HEK293 (cell line): ENCODE results near the gene ZNRF1.
A peak's percentile ranks its signal among the peaks of the same experiment; 100 is the strongest.

ENCODE experiments used
- CTCF ChIA-PET: fragments of 350-600 bp; formaldehyde crosslinking; extraction: SDS; loops from one replicate; lab custom pipeline; 2021; ENCODE audit warnings: antibody characterized with exemption; lab: Yijun Ruan, JAX
- POLR2A ChIA-PET: fragments of 300-600 bp; formaldehyde crosslinking; extraction: SDS; loops from one replicate; lab custom pipeline; 2020; ENCODE audit warnings: antibody characterized with exemption, inconsistent platforms; lab: Yijun Ruan, JAX
- H3K27ac ChIP-seq: fragments of 200-500 bp; sonication (Bioruptor generic); 2 replicates; pipeline ENCODE4 v1.5.1; 2014; ENCODE audit warnings: low read depth, low read length, control low read depth, inconsistent platforms; ENCODE audit errors: extremely low read depth
- H3K36me3 ChIP-seq, 2 experiments: fragments of 200-500 bp in 1 of 2; sonication (Bioruptor generic) in 1 of 2; 1 replicate in 1 of 2; 2 replicates in 1 of 2; pipeline ENCODE4 v1.5.1; 2014 to 2017; ENCODE audit warnings: inconsistent platforms in 2 of 2, low read length in 2 of 2; ENCODE audit not compliant: control insufficient read depth in 2 of 2, insufficient read depth in 1 of 2
- H3K4me1 ChIP-seq: fragments of 200-500 bp; sonication (Bioruptor generic); 2 replicates; pipeline ENCODE4 v1.5.1; 2014; ENCODE audit warnings: mild to moderate bottlenecking, low read length, inconsistent platforms; ENCODE audit not compliant: control insufficient read depth, insufficient read depth
- H3K4me3 ChIP-seq: 2 replicates; pipeline ENCODE4 v1.5.1; 2011; ENCODE audit warnings: low read depth, mild to moderate bottlenecking, control low read depth, low read length, moderate library complexity
- H3K9me3 ChIP-seq: fragments of 200-500 bp; sonication (Bioruptor generic); 2 replicates; pipeline ENCODE4 v1.5.1; 2014; ENCODE audit warnings: low read depth, low read length, inconsistent platforms; ENCODE audit not compliant: control insufficient read depth, insufficient read depth
- EGR2 ChIP-seq: fragments of 450-650 bp; formaldehyde crosslinking; IDR thresholded peaks from 2 replicates; pipeline ENCODE4 v1.5.1; 2016; ENCODE audit warnings: low read depth, missing biosample characterization, missing genetic modification characterization
- FEZF1 ChIP-seq: fragments of 450-650 bp; formaldehyde crosslinking; IDR thresholded peaks from 2 replicates; pipeline ENCODE4 v1.5.1; 2016; ENCODE audit warnings: missing biosample characterization, missing genetic modification characterization
- KLF16 ChIP-seq: fragments of 450-650 bp; formaldehyde crosslinking; IDR thresholded peaks from 2 replicates; pipeline ENCODE4 v1.5.1; 2017; ENCODE audit warnings: missing biosample characterization, missing genetic modification characterization
- MZF1 ChIP-seq: fragments of 450-650 bp; formaldehyde crosslinking; IDR thresholded peaks from 2 replicates; pipeline ENCODE4 v1.5.1; 2017; ENCODE audit warnings: missing biosample characterization, missing genetic modification characterization, borderline replicate concordance
- OSR2 ChIP-seq: fragments of 450-650 bp; formaldehyde crosslinking; IDR thresholded peaks from 2 replicates; pipeline ENCODE4 v1.5.1; 2016; ENCODE audit warnings: missing biosample characterization, missing genetic modification characterization
- SCRT2 ChIP-seq: fragments of 450-650 bp; formaldehyde crosslinking; IDR thresholded peaks from 2 replicates; pipeline ENCODE4 v1.5.1; 2016; ENCODE audit warnings: missing biosample characterization, missing genetic modification characterization
- TRIM28 ChIP-seq: IDR thresholded peaks from 2 replicates; pipeline ENCODE4 v1.6.1; 2011; ENCODE audit warnings: low read length, control low read depth, borderline replicate concordance
- ZBTB20 ChIP-seq: fragments of 450-650 bp; formaldehyde crosslinking; IDR thresholded peaks from 2 replicates; pipeline ENCODE4 v1.5.1; 2016; ENCODE audit warnings: missing biosample characterization, missing genetic modification characterization
- ZBTB8A ChIP-seq: fragments of 450-650 bp; formaldehyde crosslinking; IDR thresholded peaks from 2 replicates; pipeline ENCODE4 v1.5.1; 2016; ENCODE audit warnings: missing biosample characterization, missing genetic modification characterization
- ZNF10 ChIP-seq: fragments of 450-650 bp; formaldehyde crosslinking; IDR thresholded peaks from 2 replicates; pipeline ENCODE4 v1.5.1; 2017; ENCODE audit warnings: missing biosample characterization, missing genetic modification characterization
- ZNF121 ChIP-seq: fragments of 450-650 bp; formaldehyde crosslinking; IDR thresholded peaks from 2 replicates; pipeline ENCODE4 v1.5.1; 2016; ENCODE audit warnings: missing biosample characterization, missing genetic modification characterization
- ZNF23 ChIP-seq: fragments of 450-650 bp; formaldehyde crosslinking; IDR thresholded peaks from 2 replicates; pipeline ENCODE4 v1.5.1; 2016; ENCODE audit warnings: missing biosample characterization, missing genetic modification characterization, borderline replicate concordance
- ZNF248 ChIP-seq: fragments of 450-650 bp; formaldehyde crosslinking; IDR thresholded peaks from 2 replicates; pipeline ENCODE4 v1.5.1; 2017; ENCODE audit warnings: missing biosample characterization, missing genetic modification characterization
- ZNF324 ChIP-seq: fragments of 450-650 bp; formaldehyde crosslinking; IDR thresholded peaks from 2 replicates; pipeline ENCODE4 v1.5.1; 2016; ENCODE audit warnings: missing biosample characterization, missing genetic modification characterization
- ZNF362 ChIP-seq: fragments of 450-650 bp; formaldehyde crosslinking; IDR thresholded peaks from 2 replicates; pipeline ENCODE4 v1.5.1; 2016; ENCODE audit warnings: missing biosample characterization, missing genetic modification characterization
- ZNF549 ChIP-seq: fragments of 450-650 bp; IDR thresholded peaks from 2 replicates; pipeline ENCODE4 v1.5.1; 2018; ENCODE audit warnings: missing biosample characterization, missing genetic modification characterization, mild to moderate bottlenecking, inconsistent platforms, moderate library complexity
- ZNF560 ChIP-seq: fragments of 450-650 bp; formaldehyde crosslinking; IDR thresholded peaks from 2 replicates; pipeline ENCODE4 v1.5.1; 2017; ENCODE audit warnings: missing biosample characterization, missing genetic modification characterization, borderline replicate concordance
- ZNF624 ChIP-seq: fragments of 450-650 bp; formaldehyde crosslinking; IDR thresholded peaks from 2 replicates; pipeline ENCODE4 v1.5.1; 2017; ENCODE audit warnings: missing biosample characterization, missing genetic modification characterization
- ZNF645 ChIP-seq: fragments of 450-650 bp; formaldehyde crosslinking; IDR thresholded peaks from 2 replicates; pipeline ENCODE4; 2016; ENCODE audit warnings: missing biosample characterization, missing genetic modification characterization
- ZNF677 ChIP-seq: fragments of 450-650 bp; IDR thresholded peaks from 2 replicates; pipeline ENCODE4 v1.5.0; 2018; ENCODE audit warnings: missing biosample characterization, mild to moderate bottlenecking, missing genetic modification characterization, moderate library complexity
- ZNF777 ChIP-seq: fragments of 450-650 bp; formaldehyde crosslinking; IDR thresholded peaks from 2 replicates; pipeline ENCODE4 v1.5.1; 2017; ENCODE audit warnings: missing biosample characterization, missing genetic modification characterization, borderline replicate concordance
- ZNF791 ChIP-seq: fragments of 450-650 bp; formaldehyde crosslinking; IDR thresholded peaks from 2 replicates; pipeline ENCODE4 v1.5.1; 2016; ENCODE audit warnings: missing biosample characterization, missing genetic modification characterization
- ZNF843 ChIP-seq: fragments of 450-650 bp; formaldehyde crosslinking; IDR thresholded peaks from 2 replicates; pipeline ENCODE4 v1.5.1; 2016; ENCODE audit warnings: missing biosample characterization, missing genetic modification characterization
- TF ChIP-seq, protein P1 (sequence below): fragments of 450-650 bp; IDR thresholded peaks from 2 replicates; pipeline ENCODE4 v1.5.1; 2018; ENCODE audit warnings: missing biosample characterization, missing genetic modification characterization
- TF ChIP-seq, protein P2 (sequence below): fragments of 450-650 bp; formaldehyde crosslinking; IDR thresholded peaks from 2 replicates; pipeline ENCODE4 v1.5.1; 2016; ENCODE audit warnings: missing biosample characterization, missing genetic modification characterization

Gene ZNRF1

DNA sequence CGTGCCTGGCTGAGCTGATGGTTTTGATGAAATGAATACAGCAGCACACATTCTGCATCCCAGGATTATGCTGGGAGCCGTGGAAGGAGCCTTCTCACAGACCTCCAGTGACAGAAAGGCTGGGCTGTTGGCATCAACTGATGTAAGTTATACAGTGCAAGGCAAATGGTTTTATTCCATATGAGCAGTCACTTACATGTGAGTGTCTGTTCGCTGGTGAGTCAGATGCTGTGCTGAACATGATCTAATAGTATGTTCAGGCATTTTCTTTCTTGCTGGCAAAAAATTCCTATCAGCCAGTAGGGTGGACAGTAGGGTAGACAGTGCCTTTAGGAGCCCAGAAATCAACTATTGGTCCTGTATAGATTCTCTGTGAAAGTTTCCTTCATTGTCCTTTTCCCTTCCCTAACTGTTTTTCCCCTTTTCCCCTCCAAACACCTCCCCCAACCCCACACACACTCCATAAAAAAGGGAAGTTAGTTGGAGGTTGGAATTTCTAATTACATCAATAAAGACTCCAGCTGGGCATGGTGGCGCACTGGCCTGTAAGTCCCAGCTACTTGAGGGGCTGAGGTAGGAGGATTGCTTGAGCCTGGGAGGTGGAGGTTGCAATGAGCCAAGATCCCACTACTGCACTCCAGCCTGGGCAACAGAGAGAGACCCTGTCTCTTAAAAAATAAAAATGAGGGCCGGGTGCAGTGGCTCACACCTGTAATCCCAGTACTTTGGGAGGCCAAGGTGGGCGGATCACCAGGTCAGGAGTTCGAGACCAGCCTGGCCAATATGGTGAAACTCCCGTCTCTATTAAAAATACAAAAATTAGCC lies 81.6 kb downstream of the ZNRF1 start:
- no peak overlapping the region for H3K27ac ChIP-seq
- H3K4me1 ChIP-seq = peaks cover 2% of the 10 kb centered on the region; the same call in 1 of the 2 replicates
- no peaks in the 10 kb centered on the region for H3K36me3 ChIP-seq
- ChIA-PET CTCF (interaction anchor here (2.1 kb wide), 1 partner anchor 31 kb away, joined by 5 read pairs; no protein-coding TSS in a partner anchor), POLR2A (no interaction called here)
- TF ChIP-seq ZNF791 (tag by site-specific recombination) (no peak), ZNF560 (tag by site-specific recombination) (no peak), SCRT2 (tag by site-specific recombination) (no peak), ZNF677 (tag by site-specific recombination) (no peak), ZNF362 (tag by site-specific recombination) (no peak), ZNF23 (no peak), MZF1 (no peak), ZBTB8A (tag by site-specific recombination) (no peak), ZNF549 (tag by site-specific recombination) (no peak), KLF16 (tag by site-specific recombination) (no peak), FEZF1 (tag by site-specific recombination) (peak; percentile 89), ZNF624 (tag by site-specific recombination) (no peak), ZNF10 (no peak), ZNF645 (no peak), ZNF248 (no peak), OSR2 (tag by site-specific recombination) (peak; percentile 24; the same call in 1 of the 2 replicates), ZNF121 (tag by site-specific recombination) (peak; percentile 66; the same call in 1 of the 2 replicates), ZNF777 (tag by site-specific recombination) (no peak), TRIM28 (no peak), ZNF843 (tag by site-specific recombination) (no peak), ZNF324 (tag by site-specific recombination) (no peak), ZBTB20 (tag by site-specific recombination) (no peak; the same call in 1 of the 2 replicates), EGR2 (no peak)
- TF ChIP-seq, protein P1, sequence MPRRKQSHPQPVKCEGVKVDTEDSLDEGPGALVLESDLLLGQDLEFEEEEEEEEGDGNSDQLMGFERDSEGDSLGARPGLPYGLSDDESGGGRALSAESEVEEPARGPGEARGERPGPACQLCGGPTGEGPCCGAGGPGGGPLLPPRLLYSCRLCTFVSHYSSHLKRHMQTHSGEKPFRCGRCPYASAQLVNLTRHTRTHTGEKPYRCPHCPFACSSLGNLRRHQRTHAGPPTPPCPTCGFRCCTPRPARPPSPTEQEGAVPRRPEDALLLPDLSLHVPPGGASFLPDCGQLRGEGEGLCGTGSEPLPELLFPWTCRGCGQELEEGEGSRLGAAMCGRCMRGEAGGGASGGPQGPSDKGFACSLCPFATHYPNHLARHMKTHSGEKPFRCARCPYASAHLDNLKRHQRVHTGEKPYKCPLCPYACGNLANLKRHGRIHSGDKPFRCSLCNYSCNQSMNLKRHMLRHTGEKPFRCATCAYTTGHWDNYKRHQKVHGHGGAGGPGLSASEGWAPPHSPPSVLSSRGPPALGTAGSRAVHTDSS (tag by site-specific recombination) = no peak
- TF ChIP-seq, protein P2, sequence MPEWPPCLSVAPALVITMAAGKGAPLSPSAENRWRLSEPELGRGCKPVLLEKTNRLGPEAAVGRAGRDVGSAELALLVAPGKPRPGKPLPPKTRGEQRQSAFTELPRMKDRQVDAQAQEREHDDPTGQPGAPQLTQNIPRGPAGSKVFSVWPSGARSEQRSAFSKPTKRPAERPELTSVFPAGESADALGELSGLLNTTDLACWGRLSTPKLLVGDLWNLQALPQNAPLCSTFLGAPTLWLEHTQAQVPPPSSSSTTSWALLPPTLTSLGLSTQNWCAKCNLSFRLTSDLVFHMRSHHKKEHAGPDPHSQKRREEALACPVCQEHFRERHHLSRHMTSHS (tag by site-specific recombination) = no peak
- TF ChIP-seq, all 188 proteins: peak for 3
- no peak overlapping the region for H3K4me3 ChIP-seq
- no peaks in the 10 kb centered on the region for H3K9me3 ChIP-seq
